SK-N-SH (cell line): ENCODE measurements around the gene SARDH. TPM values are rescaled to one million over a fixed set of nuclear protein-coding genes. Genes with fewer than 3 reads are reported as not detected.

Source experiments
- CTCF ChIA-PET: fragments of 300-600, 350-600 bp; formaldehyde crosslinking; extraction: SDS; loops from one replicate; lab custom pipeline; 2021; lab: Yijun Ruan, JAX
- POLR2A ChIA-PET: fragments of 350-600 bp; sonication (Branson Sonifier 250); formaldehyde crosslinking; extraction: SDS; loops from one replicate; lab custom pipeline; 2020; ENCODE audit warnings: antibody characterized with exemption, inconsistent platforms; lab: Yijun Ruan, JAX
- DNase-seq: peaks from one replicate; pipeline ENCODE4 v3.0.0; 2012
- H2AFZ ChIP-seq: fragments of 200-600 bp; sonication (generic); 2 replicates; pipeline ENCODE4 v1.8.1; 2016; ENCODE audit warnings: antibody characterized with exemption, mild to moderate bottlenecking, low read depth
- H3F3A ChIP-seq: fragments of 200-600 bp; sonication (generic); replicated peaks from 2 replicates; pipeline ENCODE3; 2016; ENCODE audit warnings: antibody characterized with exemption, mild to moderate bottlenecking; ENCODE audit not compliant: insufficient read depth
- H3K27ac ChIP-seq, 2 experiments: fragments of 200-500 bp in 1 of 2; fragments of 200-600 bp in 1 of 2; sonication (Bioruptor generic) in 1 of 2; sonication (generic), shearing (Covaris generic) in 1 of 2; 2 replicates each; pipeline versions ENCODE4 v1.5.1 to v1.6.1; 2014 to 2016; ENCODE audit warnings: low read depth in 2 of 2, inconsistent platforms in 1 of 2, low read length in 1 of 2, mild to moderate bottlenecking in 1 of 2, mixed read lengths in 1 of 2
- H3K27me3 ChIP-seq: fragments of 200-600 bp; sonication (generic), shearing (Covaris generic); 2 replicates; pipeline ENCODE4 v1.6.1; 2016; ENCODE audit warnings: mixed run types; ENCODE audit not compliant: insufficient read depth
- H3K36me3 ChIP-seq, 2 experiments: fragments of 200-500 bp in 1 of 2; fragments of 200-600 bp in 1 of 2; sonication (Bioruptor generic) in 1 of 2; sonication (generic) in 1 of 2; replicated peaks in 1 of 2; 2 replicates each; pipeline versions ENCODE3 to v1.5.1; 2014 to 2016; ENCODE audit warnings: low read length in 1 of 2, mild to moderate bottlenecking in 1 of 2; ENCODE audit not compliant: insufficient read depth in 2 of 2, control insufficient read depth in 1 of 2
- H3K4me1 ChIP-seq, 2 experiments: fragments of 200-500 bp in 1 of 2; fragments of 200-600 bp in 1 of 2; sonication (Bioruptor generic) in 1 of 2; sonication (generic), shearing (Covaris generic) in 1 of 2; 2 replicates each; pipeline versions ENCODE4 v1.5.1 to v1.6.1; 2014 to 2016; ENCODE audit warnings: low read depth in 1 of 2, low read length in 1 of 2, mixed run types in 1 of 2; ENCODE audit not compliant: insufficient read depth in 2 of 2, control insufficient read depth in 1 of 2
- H3K4me2 ChIP-seq: fragments of 200-600 bp; sonication (generic), shearing (Covaris generic); 2 replicates; pipeline ENCODE4 v1.6.1; 2017; ENCODE audit warnings: mixed run types
- H3K4me3 ChIP-seq, 2 experiments: fragments of 200-500 bp in 1 of 2; fragments of 200-600 bp in 1 of 2; sonication (Bioruptor generic) in 1 of 2; sonication (generic), shearing (Covaris generic) in 1 of 2; 2 replicates each; pipeline versions ENCODE4 v1.5.1 to v1.8.1; 2014 to 2016; ENCODE audit warnings: low read depth in 2 of 2, inconsistent platforms in 1 of 2, low read length in 1 of 2, mild to moderate bottlenecking in 1 of 2, mixed read lengths in 1 of 2, moderate library complexity in 1 of 2
- H3K79me2 ChIP-seq: fragments of 200-600 bp; sonication (generic); 2 replicates; pipeline ENCODE4 v1.8.1; 2017; ENCODE audit warnings: mild to moderate bottlenecking; ENCODE audit not compliant: insufficient read depth
- H3K9ac ChIP-seq: fragments of 200-600 bp; sonication (generic); 2 replicates; pipeline ENCODE4 v1.6.1; 2017; ENCODE audit warnings: mixed run types
- H3K9me2 ChIP-seq: fragments of 200-600 bp; sonication (generic); 2 replicates; pipeline ENCODE4 v1.6.1; 2017; ENCODE audit warnings: mixed run types
- H3K9me3 ChIP-seq: fragments of 200-600 bp; sonication (generic); 2 replicates; pipeline ENCODE4 v1.6.1; 2017; ENCODE audit warnings: mixed run types, mild to moderate bottlenecking, moderate library complexity
- H4K20me1 ChIP-seq: fragments of 200-600 bp; sonication (generic); 2 replicates; pipeline ENCODE4 v1.6.1; 2017; ENCODE audit warnings: mild to moderate bottlenecking, mixed run types; ENCODE audit not compliant: insufficient read depth
- CTCF ChIP-seq: fragments of 200-600 bp; sonication (generic); IDR thresholded peaks from 2 replicates; pipeline ENCODE4 v1.6.1; 2017; ENCODE audit warnings: antibody characterized with exemption, mild to moderate bottlenecking, moderate library complexity
- ELF1 ChIP-seq: IDR thresholded peaks from 2 replicates; pipeline ENCODE4 v1.4.0; 2012
- EP300 ChIP-seq, 2 experiments: IDR thresholded peaks; 2 replicates each; pipeline versions ENCODE4 v1.4.0 to v1.6.1; 2012; ENCODE audit warnings: borderline replicate concordance in 1 of 2, low read depth in 1 of 2, low read length in 1 of 2
- EZH2phosphoT487 ChIP-seq: fragments of 200-600 bp; sonication (generic); IDR thresholded peaks from 2 replicates; pipeline ENCODE4 v1.6.1; 2017; ENCODE audit warnings: low read depth, mixed run types, mild to moderate bottlenecking, antibody characterized with exemption, moderate library complexity, borderline replicate concordance
- GABPA ChIP-seq: IDR thresholded peaks from 2 replicates; pipeline ENCODE4 v1.4.0; 2012; ENCODE audit warnings: low read depth, mild to moderate bottlenecking
- GATA2 ChIP-seq: sonication (generic); formaldehyde crosslinking; IDR thresholded peaks from 2 replicates; pipeline ENCODE4 v1.5.0; 2020; ENCODE audit warnings: mild to moderate bottlenecking, missing genetic modification reagents
- IRF3 ChIP-seq: fragments of 150-350 bp; IDR thresholded peaks from 2 replicates; pipeline ENCODE4 v1.6.1; 2016; ENCODE audit warnings: mild to moderate bottlenecking, low read depth, low read length
- MXI1 ChIP-seq: IDR thresholded peaks from 2 replicates; pipeline ENCODE4 v1.6.1; 2012; ENCODE audit warnings: mild to moderate bottlenecking, low read depth, low read length, improper control_type of control experiment
- PBX3 ChIP-seq: IDR thresholded peaks from 2 replicates; pipeline ENCODE4; 2012
- POLR2AphosphoS5 ChIP-seq: IDR thresholded peaks from 2 replicates; pipeline ENCODE4 v1.6.1; 2012; ENCODE audit warnings: low read depth, low read length
- RAD21 ChIP-seq: IDR thresholded peaks from 2 replicates; pipeline ENCODE4 v1.6.1; 2012; ENCODE audit warnings: mild to moderate bottlenecking, low read length
- RCOR1 ChIP-seq: fragments of 150-350 bp; IDR thresholded peaks from 2 replicates; pipeline ENCODE4 v1.6.1; 2017; ENCODE audit warnings: antibody characterized with exemption, low read length
- REST ChIP-seq: IDR thresholded peaks from 2 replicates; pipeline ENCODE4 v1.6.1; 2012; ENCODE audit warnings: mild to moderate bottlenecking, low read depth, low read length, moderate library complexity
- RXRA ChIP-seq: IDR thresholded peaks from 2 replicates; pipeline ENCODE4 v1.4.0; 2012; ENCODE audit warnings: low read depth, mild to moderate bottlenecking, borderline replicate concordance
- SIN3A ChIP-seq: IDR thresholded peaks from 2 replicates; pipeline ENCODE4 v1.6.1; 2012; ENCODE audit warnings: low read depth, mild to moderate bottlenecking, low read length, moderate library complexity, borderline replicate concordance
- SMC3 ChIP-seq: IDR thresholded peaks from 2 replicates; pipeline ENCODE4 v1.6.1; 2012; ENCODE audit warnings: low read depth, low read length, improper control_type of control experiment
- TCF12 ChIP-seq: IDR thresholded peaks from 2 replicates; pipeline ENCODE4 v1.4.0; 2012
- USF1 ChIP-seq: IDR thresholded peaks from 2 replicates; pipeline ENCODE4 v1.4.0; 2012; ENCODE audit warnings: low read depth, borderline replicate concordance
- YY1 ChIP-seq: IDR thresholded peaks from 2 replicates; pipeline ENCODE4 v1.4.0; 2012; ENCODE audit warnings: low read depth, mild to moderate bottlenecking
- ZBTB33 ChIP-seq: IDR thresholded peaks from 2 replicates; pipeline ENCODE4 v1.4.0; 2012; ENCODE audit warnings: low read depth, borderline replicate concordance
- WGBS: methylation state at CpG from one replicate; pipeline ENCODE4 v1.1.6; 2017; ENCODE audit warnings: low lambda C conversion rate; 5-methylcytosine and 5-hydroxymethylcytosine counted together
- polyA plus RNA-seq, 3 experiments: library from polyadenylated mRNA; depleted of rRNA; stranded (reverse); fragments of >200 nt; gene quantifications; 2 replicates each; pipeline ENCODE4 v1.2.3, GENCODE V29; 2012

The SARDH gene
- polyA plus RNA-seq, 1 of the 3 experiments (the other 2 are of a cell fraction) = 5.9 TPM

GRCh38 chr9:133778336-133779013, 40.3 kb upstream of the SARDH start (continued):
- no peak for TF ChIP-seq REST
- TF ChIP-seq EP300 (IDR thresholded peaks at IDR 0.05; ENCODE audit: borderline replicate concordance in 1 of 2, low read depth in 1 of 2, low read length in 1 of 2) = no peak
- TF ChIP-seq CTCF = no peak
- no peak for TF ChIP-seq SMC3
- TF ChIP-seq GABPA = no peak
- no peak for TF ChIP-seq SIN3A
- TF ChIP-seq RAD21 = no peak
- no peak for TF ChIP-seq RXRA
- TF ChIP-seq EZH2phosphoT487 = no peak

GRCh38 chr9:133777871-133778270, 39.7 kb upstream of the SARDH start:
- ChIA-PET CTCF (interaction anchor here (1.6 to 7.9 kb wide), 4 partner anchors 17 to 217 kb away, joined by 15 to 235 read pairs (median 55); no protein-coding TSS in a partner anchor), POLR2A (no interaction called here)
- no peak for DNase-seq
- Histone ChIP-seq H4K20me1 (no peaks in the 10 kb centered on the region), H2AFZ (no peak overlapping the region), H3K9me2 (no peaks in the 10 kb centered on the region), H3K4me2 (no peak overlapping the region), H3K9me3 (no peaks in the 10 kb centered on the region), H3K4me3 (no peak overlapping the region), H3K9ac (no peak overlapping the region), H3K79me2 (no peaks in the 10 kb centered on the region), H3K36me3 (peaks cover 18 to 58% of the 10 kb centered on the region in 2 experiments), H3K27ac (no peak overlapping the region), H3K4me1 (peaks cover 0 to 20% of the 10 kb centered on the region in 2 experiments; a peak in 1 of 4 replicates), H3K27me3 (no peaks in the 10 kb centered on the region), H3F3A (peaks cover 3% of the 10 kb centered on the region)
- WGBS = 95% methylated on average over 5 of the region's 14 CpGs
- TF ChIP-seq EZH2phosphoT487 (no peak), USF1 (no peak), PBX3 (no peak), GATA2 (CRISPR knock-in tag) (no peak), RCOR1 (no peak), TCF12 (no peak), MXI1 (no peak), ZBTB33 (no peak), EP300 (IDR thresholded peaks at IDR 0.05; ENCODE audit: borderline replicate concordance in 1 of 2, low read depth in 1 of 2, low read length in 1 of 2) (no peak), IRF3 (no peak), ELF1 (no peak), YY1 (no peak), POLR2AphosphoS5 (no peak)
